Measurements from ENCODE around the gene CDC42BPA.

CDC42BPA gene

GRCh38 chr1:226948996-226949395 is 369.3 kb downstream of the CDC42BPA start:
- no peak for DNase-seq (ENCODE audit: low read depth in 2 of 2)
- no peak overlapping the region for H3K4me3 ChIP-seq (replicated peaks in 1 of 2; ENCODE audit: low read depth in 2 of 2, low read length in 2 of 2)
- TF ChIP-seq CTCF (IDR thresholded peaks at IDR 0.05; ENCODE audit: low read depth, low read length), result no peak

- no peak overlapping the region for H3K4me3 ChIP-seq (replicated peaks in 1 of 2; ENCODE audit: low read depth in 2 of 2, low read length in 2 of 2)
- no peak for TF ChIP-seq CTCF (IDR thresholded peaks at IDR 0.05; ENCODE audit: low read depth, low read length)
- no peak for DNase-seq (ENCODE audit: low read depth in 2 of 2)
Measured at GRCh38 chr1:226948480-226948879, 369.8 kb downstream of the CDC42BPA start.

- DNase-seq (ENCODE audit: low read depth in 2 of 2), result no peak
- no peak for TF ChIP-seq CTCF (IDR thresholded peaks at IDR 0.05; ENCODE audit: low read depth, low read length)
- H3K4me3 ChIP-seq (replicated peaks in 1 of 2; ENCODE audit: low read depth in 2 of 2, low read length in 2 of 2), result no peak overlapping the region
Measured at GRCh38 chr1:226948051-226948450, 370.2 kb downstream of the CDC42BPA start.

- H3K4me3 ChIP-seq (replicated peaks in 1 of 2; ENCODE audit: low read depth in 2 of 2, low read length in 2 of 2), result no peak overlapping the region
- peak in 1 of 2 donors; percentile 3 for DNase-seq (ENCODE audit: low read depth in 2 of 2)
- TF ChIP-seq CTCF (IDR thresholded peaks at IDR 0.05; ENCODE audit: low read depth, low read length), result no peak
Measured at GRCh38 chr1:226946841-226947240, 371.5 kb downstream of the CDC42BPA start.

- no peak for DNase-seq (ENCODE audit: low read depth in 2 of 2)
- TF ChIP-seq CTCF (IDR thresholded peaks at IDR 0.05; ENCODE audit: low read depth, low read length), result no peak
- no peak overlapping the region for H3K4me3 ChIP-seq (replicated peaks in 1 of 2; ENCODE audit: low read depth in 2 of 2, low read length in 2 of 2)
Measured at GRCh38 chr1:226946285-226946684, 372.0 kb downstream of the CDC42BPA start.

- no peak for DNase-seq (ENCODE audit: low read depth in 2 of 2)
- TF ChIP-seq CTCF (IDR thresholded peaks at IDR 0.05; ENCODE audit: low read depth, low read length), result no peak
- no peak overlapping the region for H3K4me3 ChIP-seq (replicated peaks in 1 of 2; ENCODE audit: low read depth in 2 of 2, low read length in 2 of 2)
Measured at GRCh38 chr1:226945858-226946245, 372.4 kb downstream of the CDC42BPA start.

- no peak for TF ChIP-seq CTCF (IDR thresholded peaks at IDR 0.05; ENCODE audit: low read depth, low read length)
- no peak for DNase-seq (ENCODE audit: low read depth in 2 of 2)
- H3K4me3 ChIP-seq (replicated peaks in 1 of 2; ENCODE audit: low read depth in 2 of 2, low read length in 2 of 2), result no peak overlapping the region
Measured at GRCh38 chr1:226945106-226945857, 373.0 kb downstream of the CDC42BPA start.

All from cardiac fibroblast (primary cell).